Epidermal melanocyte (primary cell): ENCODE data around the gene FOXP1.

Experiments
- DNase-seq: peaks from one replicate; pipeline ENCODE4 v3.0.0; 2011; ENCODE audit warnings: low spot score; ENCODE audit not compliant: insufficient read length

FOXP1 gene

DNA sequence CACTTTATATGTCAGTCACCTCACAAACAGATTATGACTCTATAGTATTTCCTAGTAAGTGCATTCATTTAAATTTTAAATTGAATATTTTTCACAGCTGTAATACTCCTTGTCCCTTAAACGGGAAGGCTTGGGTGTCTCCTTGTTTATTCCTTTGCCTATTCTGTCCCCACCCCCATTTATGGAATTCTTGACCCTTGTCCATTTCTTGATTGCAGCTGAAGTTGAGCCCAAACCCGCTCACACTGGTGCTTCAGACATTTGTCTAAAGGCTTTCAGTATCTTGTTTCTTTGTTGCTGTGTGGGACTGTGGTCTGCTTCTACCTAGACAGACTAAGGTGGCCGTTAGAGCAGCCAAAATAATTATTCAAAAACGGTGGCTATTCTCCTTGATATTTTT is 449.7 kb downstream of the FOXP1 start:
- no peak for DNase-seq

DNA sequence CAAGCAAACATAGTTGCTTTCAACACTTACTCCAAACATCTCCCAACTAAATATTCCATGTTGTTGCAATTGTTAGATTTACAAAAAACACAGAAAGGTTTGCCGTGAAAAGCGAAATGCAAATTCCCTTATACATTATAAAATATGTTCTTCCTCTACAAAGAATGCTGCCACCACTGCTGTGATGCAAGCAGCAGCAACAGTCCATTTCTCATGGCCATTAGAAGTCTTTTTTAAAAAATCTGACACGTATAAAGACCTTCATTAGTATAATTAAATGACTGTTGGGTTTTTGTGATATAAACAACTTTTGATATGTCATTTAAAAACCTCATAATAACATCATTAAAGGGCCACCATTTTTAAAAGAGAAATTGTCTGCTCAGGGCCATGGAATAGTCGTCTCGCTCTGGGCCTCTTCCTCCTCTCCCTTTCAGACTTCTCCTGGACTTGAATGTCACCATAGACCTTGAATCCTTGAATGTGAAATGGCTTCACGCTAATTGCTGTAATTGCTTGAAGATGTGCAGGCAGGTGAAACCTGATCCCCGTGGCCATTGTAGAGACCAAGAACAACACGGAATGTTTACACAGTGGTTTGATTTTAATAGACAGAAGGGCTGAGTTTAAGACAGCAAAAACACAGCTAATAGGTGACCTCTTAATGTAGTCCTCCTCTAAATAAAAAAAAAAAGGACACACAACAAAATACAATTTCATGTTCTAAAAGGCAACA is 450.4 kb downstream of the FOXP1 start:
- DNase-seq, result no peak

DNA sequence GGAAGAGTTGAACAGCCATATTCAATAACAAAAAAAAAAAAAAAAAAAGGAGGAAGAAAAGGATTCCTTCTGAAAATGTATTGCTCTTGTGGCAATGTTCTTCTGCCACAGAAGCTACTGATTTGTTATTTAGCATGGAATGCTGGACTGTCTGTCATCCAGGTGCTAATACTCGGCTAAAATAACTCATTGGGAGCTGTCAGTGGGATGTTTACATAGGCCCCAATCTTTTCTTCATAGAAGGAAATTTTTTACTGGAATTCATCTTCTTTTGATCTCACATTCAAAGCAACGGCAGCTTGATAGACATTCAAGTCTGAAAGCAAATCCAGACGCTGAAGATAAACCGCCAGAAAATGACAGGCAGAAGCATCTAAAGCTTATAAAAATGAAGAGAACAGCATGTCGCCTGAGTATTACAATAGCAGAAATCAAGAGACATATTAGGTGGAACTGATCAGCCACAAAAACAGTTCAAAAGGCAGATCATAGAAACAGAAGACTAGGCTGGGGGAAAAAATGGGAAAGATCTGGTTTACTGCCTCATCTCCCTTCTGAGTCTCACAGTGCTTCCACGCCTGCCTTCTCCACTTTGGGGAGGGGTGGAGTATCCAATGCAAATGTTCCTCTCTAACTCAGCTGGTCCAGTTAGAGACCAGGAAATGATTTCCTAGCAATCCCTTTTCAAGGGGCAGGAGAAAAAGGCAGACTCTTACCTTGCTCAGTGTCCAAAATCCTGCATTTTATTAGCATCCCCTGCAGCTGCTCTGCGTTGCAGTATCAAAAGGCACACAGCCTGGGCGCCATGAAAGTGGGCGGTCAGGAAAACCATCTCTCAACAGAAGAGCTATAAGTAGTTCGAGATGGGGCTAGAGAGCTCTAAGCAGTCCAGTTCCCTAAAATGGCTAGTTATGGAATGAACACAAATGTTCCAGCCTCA is 451.9 kb downstream of the FOXP1 start:
- DNase-seq, result no peak

DNA sequence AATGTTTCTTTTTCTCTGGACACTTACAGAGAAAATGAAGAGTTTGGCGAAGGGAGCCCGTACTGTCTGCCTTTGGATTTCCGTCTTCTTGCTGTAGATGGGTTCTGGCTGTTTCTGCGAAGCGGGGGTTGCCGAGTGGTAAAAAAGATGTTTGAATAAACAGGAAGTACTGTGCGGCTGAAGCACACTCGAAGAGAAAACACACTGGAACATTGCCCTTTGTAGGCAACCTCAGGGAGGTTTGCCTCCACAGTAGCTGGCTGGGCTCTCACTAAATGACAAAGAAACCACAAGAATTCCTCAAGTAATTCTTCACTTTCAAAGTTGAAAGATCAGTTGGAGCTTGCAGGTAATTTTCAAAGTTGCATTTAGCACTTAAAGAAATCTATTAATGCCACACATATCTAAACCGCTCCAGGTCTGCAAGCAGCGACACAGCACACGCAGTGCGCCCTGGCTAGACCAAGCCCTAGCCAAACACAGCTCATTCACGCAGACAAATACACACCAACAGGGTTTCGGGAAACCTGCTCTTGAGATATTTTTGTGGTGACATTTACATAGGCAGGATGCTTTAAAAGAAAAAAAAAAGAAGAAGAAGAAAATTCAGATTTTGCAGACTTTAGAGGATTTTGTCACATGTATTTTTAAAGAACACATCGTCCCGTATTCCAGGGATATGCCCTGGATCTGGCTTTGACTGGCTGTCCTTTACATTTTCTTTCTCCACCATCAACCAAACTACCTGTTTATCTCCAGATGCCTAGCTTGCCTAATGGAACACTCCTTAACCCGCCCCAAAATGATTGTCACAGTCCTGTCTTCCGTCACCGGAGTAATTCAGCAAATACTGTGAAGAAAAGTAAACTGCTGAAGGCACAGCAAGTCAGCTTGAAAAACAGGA is 452.8 kb downstream of the FOXP1 start:
- DNase-seq, result no peak

DNA sequence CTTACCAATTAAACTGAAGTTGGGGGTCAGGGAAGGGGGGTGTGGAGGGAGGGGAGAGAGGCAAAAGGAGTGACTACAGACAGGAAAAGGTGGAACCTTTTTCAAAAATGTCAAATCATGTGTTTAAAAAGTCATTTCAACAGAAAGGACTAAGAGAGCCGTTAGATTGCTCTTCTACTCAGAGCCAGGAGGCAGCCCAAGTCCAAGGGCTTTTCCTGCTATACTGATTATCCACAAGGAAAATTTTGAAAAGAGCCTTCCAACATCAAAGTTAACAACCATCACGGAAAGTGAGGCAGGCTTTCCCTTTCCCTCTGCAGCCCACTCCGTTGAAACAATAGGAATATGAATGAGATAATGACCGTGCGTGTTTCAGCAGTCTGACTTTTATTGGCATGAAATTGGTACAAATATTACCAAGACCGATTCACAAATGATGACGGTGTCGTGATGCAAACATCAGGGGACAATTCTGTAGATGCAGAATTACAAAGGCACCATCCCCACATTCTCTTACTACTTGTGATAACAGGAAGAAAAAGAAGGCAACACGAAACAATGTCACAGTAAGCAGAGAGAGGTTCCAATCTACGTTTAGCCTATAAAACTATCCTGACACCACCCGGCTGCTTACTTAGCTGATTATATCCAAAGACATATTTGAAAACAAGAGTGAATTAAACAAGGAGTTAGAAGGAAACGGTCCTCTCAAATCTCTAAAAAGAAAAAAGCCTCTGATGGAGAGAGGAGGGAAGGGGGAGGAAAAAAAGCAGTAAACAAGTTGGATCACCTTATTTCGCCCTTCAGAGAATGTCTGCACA is 453.7 kb downstream of the FOXP1 start:
- no peak for DNase-seq

DNA sequence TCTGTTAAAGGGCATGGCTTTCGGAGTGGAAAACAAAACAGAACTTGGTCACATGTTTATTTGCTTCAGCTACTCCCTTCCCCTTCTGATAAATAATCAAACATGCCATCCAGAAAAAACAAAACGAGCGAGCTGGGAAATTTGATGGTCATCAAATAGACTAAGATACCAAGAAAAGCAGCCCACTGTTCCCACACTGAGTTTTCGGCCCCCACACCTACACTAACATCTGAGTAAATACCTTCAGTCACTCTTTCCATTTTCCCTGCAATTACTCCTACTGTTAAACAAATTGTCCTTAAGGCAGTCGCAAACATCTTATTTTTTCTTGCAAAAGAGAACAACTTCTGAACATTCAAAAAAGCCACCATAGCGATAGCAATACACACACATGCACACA is 454.6 kb downstream of the FOXP1 start:
- DNase-seq, result no peak

DNA sequence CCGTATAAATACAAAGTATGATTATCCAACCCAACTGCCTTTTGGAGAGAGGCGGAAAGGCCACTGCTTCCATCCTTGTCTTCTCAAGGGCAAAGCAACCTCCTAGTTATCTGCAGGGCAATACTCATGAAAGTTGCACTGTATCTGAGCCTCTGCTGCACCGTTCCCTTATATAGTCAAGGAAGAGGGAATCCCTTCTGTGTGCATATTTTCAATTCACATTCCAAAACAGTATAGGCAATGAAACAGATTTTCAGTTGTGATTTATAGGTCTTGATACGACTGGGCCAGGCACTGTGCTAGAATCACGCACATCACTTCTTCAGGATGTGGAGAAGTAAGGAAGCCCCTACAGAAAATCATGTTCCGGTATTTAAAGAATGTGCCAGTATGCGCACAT is 455.7 kb downstream of the FOXP1 start:
- DNase-seq, result no peak

DNA sequence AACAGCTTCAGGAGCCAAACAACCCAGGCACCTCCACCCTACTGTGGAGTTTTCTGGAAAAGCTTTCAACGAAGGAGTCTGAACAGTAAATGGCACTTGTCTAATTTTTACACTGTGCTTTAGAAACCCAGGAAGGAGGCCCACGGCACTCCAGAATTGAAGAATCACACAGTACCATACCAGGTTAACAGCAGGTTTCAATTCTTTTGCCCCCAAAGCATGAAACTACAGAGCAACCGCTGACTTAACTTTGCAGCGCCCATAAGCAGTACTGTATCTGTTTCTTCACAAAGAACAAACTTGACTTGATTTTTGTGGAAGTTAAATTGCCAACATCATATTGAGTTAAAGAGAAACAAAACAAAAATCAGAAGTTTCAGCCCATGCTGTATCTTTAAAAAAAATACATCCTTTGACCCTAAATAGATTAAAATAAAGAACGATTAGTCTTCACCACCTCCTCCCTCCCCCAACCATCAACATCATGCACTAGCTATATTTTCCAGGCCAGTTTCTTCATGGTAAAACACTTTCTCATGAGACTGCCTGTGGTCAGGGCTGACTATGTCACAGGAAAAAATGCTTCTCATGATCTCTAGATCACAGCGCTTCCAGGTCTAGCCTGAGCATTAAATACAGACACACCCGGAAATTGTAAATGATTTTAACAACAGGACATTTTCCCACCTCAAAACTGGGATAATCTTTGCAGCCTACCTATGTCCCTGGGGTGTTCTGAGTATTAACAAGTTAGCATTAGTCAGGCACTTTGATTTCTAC is 456.3 kb downstream of the FOXP1 start:
- no peak for DNase-seq

DNA sequence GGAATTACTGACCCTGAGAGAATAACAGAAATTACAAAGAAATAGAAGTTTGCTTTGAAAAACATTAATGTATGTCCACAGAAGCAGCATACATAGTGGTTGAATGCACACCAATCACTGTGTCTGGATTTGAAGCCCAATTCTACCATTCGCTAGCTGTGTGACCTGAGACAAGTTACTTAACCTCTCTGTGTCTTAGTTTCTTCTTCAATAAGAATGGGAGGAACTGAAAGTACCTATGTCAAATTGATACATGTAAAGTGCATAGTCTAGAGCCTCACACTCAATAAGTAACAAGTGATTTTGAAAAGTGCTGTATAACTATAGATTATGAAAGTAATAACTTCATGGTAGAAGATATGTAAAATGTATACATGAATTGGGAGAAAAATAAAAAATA is 457.8 kb downstream of the FOXP1 start:
- no peak for DNase-seq

DNA sequence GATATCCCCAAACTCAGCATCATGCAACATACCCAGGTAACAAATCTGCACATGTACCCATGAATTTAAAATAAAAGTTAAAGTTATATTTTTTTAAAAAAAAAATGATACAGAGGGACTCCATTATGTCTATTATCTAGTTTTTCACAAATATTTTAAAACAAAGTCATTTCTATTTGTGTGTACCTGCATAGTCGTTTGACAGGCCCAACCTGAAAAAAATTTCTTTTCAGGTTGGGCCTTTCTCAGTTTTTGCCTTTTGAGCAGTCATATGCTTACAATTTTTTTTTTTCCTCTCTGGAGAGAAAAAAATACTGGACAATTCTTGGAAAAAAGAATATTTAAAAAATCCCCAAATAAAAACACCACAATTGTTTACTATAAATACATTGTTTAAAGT is 459.5 kb downstream of the FOXP1 start:
- DNase-seq, result no peak

DNA sequence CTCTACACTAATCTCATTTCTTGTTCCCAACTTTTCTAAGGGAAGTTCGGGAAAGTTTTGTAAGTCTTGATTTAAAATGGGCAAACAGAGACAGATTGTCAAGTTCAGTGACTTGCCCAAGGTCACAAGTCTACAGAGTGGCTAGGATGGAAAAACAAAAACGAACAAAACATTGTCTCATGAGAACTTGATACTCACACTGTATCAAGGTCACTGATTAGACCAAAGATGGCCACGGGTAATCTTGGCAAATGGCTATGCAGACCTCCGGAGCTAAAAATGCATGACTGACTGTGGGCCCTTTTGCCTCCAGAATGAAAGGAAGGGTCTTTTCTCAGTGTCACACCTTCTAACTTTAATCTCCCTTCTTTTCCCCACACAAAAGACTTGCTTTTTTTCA is 460.9 kb downstream of the FOXP1 start:
- no peak for DNase-seq

DNA sequence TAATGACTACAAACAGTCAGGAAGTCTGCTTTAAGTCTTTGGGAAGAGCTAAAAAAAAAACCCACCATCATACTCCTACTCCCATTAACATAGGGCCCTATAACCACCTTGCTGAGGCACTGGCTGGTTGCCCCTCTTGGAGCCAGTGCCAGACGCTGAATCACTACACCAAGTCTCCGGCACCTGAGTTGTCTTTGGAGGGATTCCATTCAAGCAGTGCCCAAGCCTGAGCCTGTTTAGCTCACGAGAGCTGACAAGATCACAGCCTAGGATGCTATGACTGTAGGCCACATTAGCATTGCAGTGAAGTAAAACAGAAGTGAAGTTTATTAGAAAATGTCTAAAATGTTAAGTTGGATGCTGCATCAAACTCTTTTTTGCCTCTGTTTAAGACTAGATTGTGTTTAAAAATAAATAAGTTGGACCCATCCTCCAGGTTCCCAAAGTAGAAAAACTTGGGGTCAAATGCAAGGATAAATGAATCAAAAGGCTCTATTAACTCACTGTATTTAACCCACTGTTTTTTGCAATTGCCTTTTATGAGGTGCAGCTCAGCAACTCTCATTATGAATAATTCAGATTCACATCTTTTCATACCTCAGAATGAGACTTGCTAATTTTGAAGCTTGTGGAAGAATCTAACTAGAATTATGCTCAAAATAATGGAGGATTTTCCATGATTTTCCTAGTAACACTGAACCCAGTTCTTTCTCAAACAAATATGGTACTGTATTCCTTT is 461.9 kb downstream of the FOXP1 start:
- DNase-seq, result no peak

DNA sequence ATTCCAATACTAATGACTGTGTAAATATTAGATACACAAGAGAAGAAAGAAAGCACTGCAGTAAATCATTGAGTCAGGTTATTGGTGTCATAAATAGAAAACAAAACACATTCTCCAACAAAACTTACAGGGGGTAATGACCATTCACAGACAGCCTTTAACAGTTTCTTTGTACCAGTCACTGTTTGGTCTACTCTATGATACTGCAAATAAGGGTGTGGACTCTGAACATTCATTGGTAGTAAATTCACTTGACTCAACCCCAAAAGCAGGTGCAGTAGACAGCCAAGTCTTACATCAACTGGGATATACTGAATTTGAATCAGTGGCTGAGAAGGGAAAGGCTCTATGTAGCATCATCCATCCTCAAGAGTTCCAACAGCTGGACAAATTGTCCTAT is 463.5 kb downstream of the FOXP1 start:
- no peak for DNase-seq

DNA sequence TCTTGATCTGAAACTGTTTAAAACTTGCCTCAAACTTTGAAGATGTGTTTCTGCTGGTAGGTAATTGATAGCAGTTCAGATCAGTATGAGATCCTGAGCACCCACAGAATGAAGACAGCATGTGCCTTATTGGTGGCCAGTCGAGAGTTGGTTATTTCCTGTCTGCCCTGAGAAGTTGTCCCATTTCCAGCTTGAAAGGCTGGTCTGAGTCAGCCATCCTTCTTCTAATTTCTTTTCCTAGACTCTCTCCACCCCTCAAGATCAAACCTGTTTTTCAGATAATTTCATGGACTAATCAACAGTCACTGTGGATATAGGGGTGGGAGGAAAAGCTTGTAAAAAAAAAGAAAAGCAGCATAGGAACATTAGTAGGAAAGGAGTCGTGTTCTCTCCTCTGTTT is 464.4 kb downstream of the FOXP1 start:
- DNase-seq, result no peak

DNA sequence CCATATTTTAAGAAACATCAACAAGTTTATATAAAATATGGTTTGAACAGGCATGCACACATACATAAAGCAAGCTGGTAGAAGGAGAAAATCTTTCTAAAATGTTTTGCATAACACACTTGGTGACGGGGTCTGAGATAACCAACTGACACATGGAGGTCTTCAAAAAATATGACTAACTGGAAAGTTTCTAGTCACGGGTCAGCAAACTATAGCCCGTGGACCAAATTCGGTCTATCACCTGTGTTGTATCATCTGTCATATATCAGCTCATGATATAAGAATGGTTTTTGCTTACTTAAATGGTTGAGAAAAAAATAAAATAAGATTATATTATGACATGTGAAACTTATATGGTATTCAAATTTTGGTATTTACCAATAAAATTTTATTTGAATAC is 465.1 kb downstream of the FOXP1 start:
- no peak for DNase-seq

DNA sequence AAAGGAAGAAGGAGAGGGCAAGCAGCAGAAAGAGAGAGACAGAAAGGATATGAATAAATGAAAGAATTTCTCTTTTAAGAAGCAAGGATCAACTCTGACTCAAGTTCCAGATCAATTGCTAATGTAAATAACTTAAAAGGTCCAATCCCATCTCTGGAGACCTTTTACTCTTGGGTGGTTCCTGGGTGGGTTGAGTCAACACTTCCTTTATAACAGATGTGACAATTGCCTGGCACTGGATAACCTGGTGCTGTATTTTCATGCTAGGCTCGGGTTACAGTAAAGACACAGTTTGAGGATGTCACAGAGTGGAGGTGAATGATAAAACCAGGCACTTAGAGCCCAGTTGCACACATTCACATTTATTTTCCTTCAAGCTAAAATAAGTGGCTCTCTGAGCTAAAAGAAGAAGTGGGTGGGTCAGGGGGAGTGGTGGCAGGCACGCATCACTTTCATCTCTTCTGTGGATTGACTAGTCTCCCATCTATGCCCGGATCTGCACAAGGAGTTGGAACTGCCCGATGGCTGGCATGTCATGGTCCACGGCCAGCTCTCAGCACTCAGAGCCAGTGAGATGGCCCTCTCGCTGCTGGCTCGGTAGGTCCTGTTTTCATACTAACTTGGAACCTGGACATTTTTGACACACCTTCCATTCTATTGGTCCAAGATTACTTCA is 465.8 kb downstream of the FOXP1 start:
- no peak for DNase-seq

DNA sequence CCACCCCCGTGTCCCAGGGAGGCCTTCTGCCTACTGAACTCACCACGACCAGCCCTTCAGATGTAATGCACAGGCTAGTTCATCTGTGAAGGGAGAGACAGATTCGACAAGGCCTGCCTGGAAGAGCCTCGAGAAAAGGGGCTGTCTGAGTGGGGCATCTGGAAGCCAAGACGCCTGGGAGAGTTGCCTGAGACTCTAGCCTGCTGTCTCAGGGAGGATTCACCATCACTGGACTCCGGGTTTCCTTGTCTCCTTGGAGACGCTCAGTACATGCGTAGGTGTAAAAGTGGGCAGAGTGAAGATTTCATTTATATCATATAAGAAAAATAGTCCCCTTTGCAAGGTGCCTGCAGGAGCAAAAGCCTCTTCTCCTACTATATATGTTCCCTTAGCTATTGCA is 468.9 kb downstream of the FOXP1 start:
- DNase-seq, result no peak

DNA sequence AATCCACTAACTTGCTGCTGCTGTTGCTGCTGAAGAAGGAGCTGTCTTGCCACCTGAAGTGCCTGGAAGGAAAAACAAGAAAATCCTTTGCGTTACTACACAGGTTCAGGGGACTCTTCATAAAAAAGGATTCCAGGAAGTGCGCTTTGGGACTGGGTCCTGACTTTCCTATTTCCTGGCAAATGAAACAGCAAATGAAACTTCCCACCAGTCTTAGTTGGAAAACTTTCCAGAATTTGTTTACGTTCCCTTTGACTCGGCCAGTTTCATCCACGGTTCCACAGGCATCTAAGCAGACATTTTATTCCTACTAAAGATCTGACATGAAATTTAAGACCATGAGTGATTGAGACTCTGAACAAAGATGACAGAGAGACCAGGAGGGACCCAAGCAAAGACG is 471.0 kb downstream of the FOXP1 start:
- DNase-seq, result no peak
